Endothelial cell of umbilical vein (primary cell): ENCODE results near the gene GID4. TPM values are rescaled to one million over a fixed set of nuclear protein-coding genes. Genes with fewer than 3 reads are reported as not detected.

Experiments
- BruUV-seq: library from RNA; stranded (reverse); fragments of 400-500 nt; replicated peaks from 2 replicates; lab custom pipeline; 2021; lab: Mats Ljungman, UMichigan
- CTCF ChIA-PET: fragments of 300-600, 350-600 bp; sonication (Branson Sonifier 250); formaldehyde crosslinking; loops from one replicate; lab custom pipeline; 2021; ENCODE audit warnings: antibody characterized with exemption, inconsistent platforms; lab: Charles Lee
- POLR2A ChIA-PET: fragments of 300-600, 350-600 bp; sonication (Branson Sonifier 250); formaldehyde crosslinking; loops from one replicate; lab custom pipeline; 2021; ENCODE audit warnings: antibody characterized with exemption, inconsistent platforms; lab: Charles Lee
- DNase-seq: peaks from one replicate; pipeline ENCODE4 v3.0.0-alpha.2; 2011; ENCODE audit warnings: low read depth, low spot score
- FAIRE-seq: peaks from 2 replicates; lab custom pipeline; 2011; peaks lifted over from hg19 to GRCh38; lab: Jason Lieb, UNC
- H2AFZ ChIP-seq: 2 replicates; pipeline ENCODE4 v1.6.0; 2012; ENCODE audit warnings: low read depth, low read length, control low read depth, inconsistent platforms
- H3K27ac ChIP-seq: 2 replicates; pipeline ENCODE4 v1.5.1; 2011; ENCODE audit warnings: low read depth, mild to moderate bottlenecking, control low read depth, low read length, moderate library complexity; ENCODE audit not compliant: insufficient read depth
- H3K27me3 ChIP-seq, 2 experiments: 2 replicates each; pipeline versions ENCODE4 v1.6.0 to v1.6.1; 2011; ENCODE audit warnings: low read length in 2 of 2, mixed read lengths in 1 of 2; ENCODE audit not compliant: control insufficient read depth in 2 of 2, insufficient read depth in 2 of 2
- H3K36me3 ChIP-seq, 2 experiments: 2 replicates in 1 of 2; 3 replicates in 1 of 2; pipeline ENCODE4 v1.5.1; 2011; ENCODE audit warnings: low read length in 2 of 2, mild to moderate bottlenecking in 1 of 2, moderate library complexity in 1 of 2; ENCODE audit not compliant: control insufficient read depth in 2 of 2, insufficient read depth in 2 of 2; ENCODE audit errors: extremely low read depth in 1 of 2
- H3K4me1 ChIP-seq: 3 replicates; pipeline ENCODE4 v1.5.1; 2011; ENCODE audit warnings: mild to moderate bottlenecking, low read length; ENCODE audit not compliant: control insufficient read depth, insufficient read depth; ENCODE audit errors: extremely low read depth
- H3K4me2 ChIP-seq: 2 replicates; pipeline ENCODE4 v1.6.1; 2011; ENCODE audit warnings: low read length, control low read depth, mixed read lengths; ENCODE audit not compliant: insufficient read depth
- H3K4me3 ChIP-seq, 3 experiments: fragments of 200-600 bp in 1 of 3; sonication (generic), shearing (Covaris generic) in 1 of 3; replicated peaks in 1 of 3; 2 replicates each; pipeline ENCODE4 v1.5.1; 2011 to 2016; ENCODE audit warnings: control low read depth in 3 of 3, low read length in 3 of 3, mild to moderate bottlenecking in 2 of 3, inconsistent platforms in 1 of 3, low read depth in 1 of 3, moderate library complexity in 1 of 3; ENCODE audit not compliant: insufficient read depth in 1 of 3
- H3K79me2 ChIP-seq: 2 replicates; pipeline ENCODE4 v1.6.0; 2012; ENCODE audit warnings: low read length, inconsistent platforms; ENCODE audit not compliant: control insufficient read depth, insufficient read depth
- H3K9ac ChIP-seq: replicated peaks from 2 replicates; pipeline ENCODE3; 2011; ENCODE audit warnings: low read length, control low read depth; ENCODE audit not compliant: insufficient read depth; ENCODE audit errors: extremely low read depth
- H3K9me1 ChIP-seq: replicated peaks from 3 replicates; pipeline ENCODE4 v1.6.0; 2011; ENCODE audit warnings: mild to moderate bottlenecking, low read length; ENCODE audit not compliant: control insufficient read depth, insufficient read depth; ENCODE audit errors: extremely low read depth
- H3K9me3 ChIP-seq: replicated peaks from 2 replicates; pipeline ENCODE4 v1.5.1; 2012; ENCODE audit warnings: low read length, inconsistent platforms; ENCODE audit not compliant: control insufficient read depth, insufficient read depth
- H4K20me1 ChIP-seq: replicated peaks from 2 replicates; pipeline ENCODE3; 2011; ENCODE audit warnings: mild to moderate bottlenecking, low read length; ENCODE audit not compliant: control insufficient read depth, insufficient read depth; ENCODE audit errors: extremely low read depth
- EZH2 ChIP-seq: IDR thresholded peaks from 2 replicates; pipeline ENCODE4 v1.6.1; 2012; ENCODE audit warnings: borderline replicate concordance, low read depth, mild to moderate bottlenecking, moderate library complexity, low read length, inconsistent platforms; ENCODE audit not compliant: severe bottlenecking
- FOS ChIP-seq: IDR thresholded peaks from 2 replicates; pipeline ENCODE4 v1.6.1; 2011; ENCODE audit warnings: mild to moderate bottlenecking, low read length, moderate library complexity, borderline replicate concordance; ENCODE audit not compliant: insufficient read depth
- GATA2 ChIP-seq: IDR thresholded peaks from 2 replicates; pipeline ENCODE4 v1.7.0; 2011; ENCODE audit warnings: low read depth, mild to moderate bottlenecking, moderate library complexity, mixed read lengths, low read length; ENCODE audit not compliant: insufficient read length, insufficient read depth
- JUN ChIP-seq: IDR thresholded peaks from 2 replicates; pipeline ENCODE4 v1.6.1; 2011; ENCODE audit warnings: borderline replicate concordance, low read depth; ENCODE audit not compliant: insufficient read length, insufficient read depth
- MYC ChIP-seq: IDR thresholded peaks from one replicate; pipeline ENCODE4 v1.6.1; 2011; ENCODE audit warnings: mild to moderate bottlenecking, low read depth, low read length
- POLR2A ChIP-seq: IDR thresholded peaks from 2 replicates; pipeline ENCODE4 v1.6.1; 2012; ENCODE audit warnings: low read depth, mild to moderate bottlenecking, control low read depth, low read length
- POLR2AphosphoS5 ChIP-seq: IDR thresholded peaks from 2 replicates; pipeline ENCODE4 v1.6.1; 2012; ENCODE audit warnings: low read depth, mild to moderate bottlenecking, control low read depth, low read length, moderate library complexity; ENCODE audit not compliant: insufficient read depth
- dilution Hi-C: fragments of 300-500 bp; cut with MboI; formaldehyde crosslinking; loops from one replicate; pipeline ENCODE4 v1.15.0; 2019; ENCODE audit warnings: low sequenced_read_pairs; ENCODE audit not compliant: extremely low pct_ligation_motif_present
- intact Hi-C: fragments of 100-400 bp; cut with micrococcal nuclease; formaldehyde crosslinking; loops from one replicate; pipeline ENCODE4 v1.10.0; 2022
- polyA plus RNA-seq, 4 experiments: library from polyadenylated mRNA; depleted of rRNA in 3 of 4; stranded (reverse) in 3 of 4; unstranded in 1 of 4; fragments of >200 nt; gene quantifications; 2 replicates each; pipeline versions ENCODE4 v1.2.1 to v1.2.3, GENCODE V29; 2011 to 2012; ENCODE audit warnings: missing spikeins in 1 of 4
- total RNA-seq: library from RNA; stranded (reverse); gene quantifications from 2 replicates; pipeline ENCODE4 v1.2.3, GENCODE V29; 2021
- TF ChIP-seq, protein P1 (sequence below): IDR thresholded peaks from 2 replicates; pipeline ENCODE4 v1.6.1; 2011; ENCODE audit not compliant: insufficient read depth, insufficient read length
- TF ChIP-seq, protein P2 (sequence below), 2 donors: IDR thresholded peaks; 1 replicate in 1 of 2; 2 replicates in 1 of 2; pipeline ENCODE4 v1.5.1; 2011; ENCODE audit warnings: low read length in 2 of 2, mild to moderate bottlenecking in 2 of 2, moderate library complexity in 2 of 2, control low read depth in 1 of 2, inconsistent platforms in 1 of 2, low read depth in 1 of 2; ENCODE audit not compliant: insufficient read depth in 1 of 2; ENCODE audit errors: extremely low read depth in 1 of 2

GID4 gene
- total and polyA plus RNA-seq, 2 donors (not counting 3 experiments of a cell fraction or from before 2014, with no cell fraction given): 6.4 to 11.3 TPM

DNA sequence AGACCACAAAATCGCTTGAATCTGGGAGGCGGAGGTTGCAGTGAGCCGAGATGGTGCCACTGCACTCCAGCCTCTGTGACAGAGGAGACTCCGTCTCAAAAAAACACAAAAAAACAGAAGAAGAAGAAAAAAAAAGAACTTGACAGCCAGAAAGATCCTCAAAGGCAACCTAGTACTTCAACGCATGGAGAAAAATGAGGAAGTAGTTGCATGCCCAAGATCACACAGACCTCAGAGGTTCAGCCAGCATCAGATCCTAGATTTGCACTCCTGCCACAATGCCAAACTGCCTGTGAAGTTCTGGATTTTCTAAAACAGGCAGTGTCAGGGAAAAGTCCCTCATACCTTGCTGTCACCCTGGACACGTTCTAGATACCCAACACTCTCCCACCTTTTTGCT lies 1.7 kb upstream of the GID4 start:
- H3K27ac ChIP-seq: no peak overlapping the region
- H2AFZ ChIP-seq: no peak overlapping the region
- no TSS peak for BruUV-seq
- FAIRE-seq (no peak), DNase-seq (no peak)
- peaks cover 12% of the 10 kb centered on the region for H3K79me2 ChIP-seq
- no peak overlapping the region for H3K9ac ChIP-seq
- CTCF ChIA-PET: no interaction called here
- H3K27me3 ChIP-seq: no peaks in the 10 kb centered on the region
- peak overlapping the region; percentile 96 for H3K4me2 ChIP-seq
- no peaks in the 10 kb centered on the region for H3K36me3 ChIP-seq
- no peak overlapping the region for H3K4me3 ChIP-seq
- peaks cover 21% of the 10 kb centered on the region for H3K4me1 ChIP-seq
- H3K9me1 ChIP-seq: no peaks in the 10 kb centered on the region
- H4K20me1 ChIP-seq: no peaks in the 10 kb centered on the region
- intact Hi-C loops (no loop called here), dilution Hi-C loops (loop anchor here (25.0 kb wide), 1 partner anchor 150 kb away; no protein-coding TSS in a partner anchor)
- no peaks in the 10 kb centered on the region for H3K9me3 ChIP-seq
- POLR2A ChIA-PET: no interaction called here
- TF ChIP-seq, protein P1, sequence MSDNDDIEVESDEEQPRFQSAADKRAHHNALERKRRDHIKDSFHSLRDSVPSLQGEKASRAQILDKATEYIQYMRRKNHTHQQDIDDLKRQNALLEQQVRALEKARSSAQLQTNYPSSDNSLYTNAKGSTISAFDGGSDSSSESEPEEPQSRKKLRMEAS: no peak
- TF ChIP-seq, protein P2, sequence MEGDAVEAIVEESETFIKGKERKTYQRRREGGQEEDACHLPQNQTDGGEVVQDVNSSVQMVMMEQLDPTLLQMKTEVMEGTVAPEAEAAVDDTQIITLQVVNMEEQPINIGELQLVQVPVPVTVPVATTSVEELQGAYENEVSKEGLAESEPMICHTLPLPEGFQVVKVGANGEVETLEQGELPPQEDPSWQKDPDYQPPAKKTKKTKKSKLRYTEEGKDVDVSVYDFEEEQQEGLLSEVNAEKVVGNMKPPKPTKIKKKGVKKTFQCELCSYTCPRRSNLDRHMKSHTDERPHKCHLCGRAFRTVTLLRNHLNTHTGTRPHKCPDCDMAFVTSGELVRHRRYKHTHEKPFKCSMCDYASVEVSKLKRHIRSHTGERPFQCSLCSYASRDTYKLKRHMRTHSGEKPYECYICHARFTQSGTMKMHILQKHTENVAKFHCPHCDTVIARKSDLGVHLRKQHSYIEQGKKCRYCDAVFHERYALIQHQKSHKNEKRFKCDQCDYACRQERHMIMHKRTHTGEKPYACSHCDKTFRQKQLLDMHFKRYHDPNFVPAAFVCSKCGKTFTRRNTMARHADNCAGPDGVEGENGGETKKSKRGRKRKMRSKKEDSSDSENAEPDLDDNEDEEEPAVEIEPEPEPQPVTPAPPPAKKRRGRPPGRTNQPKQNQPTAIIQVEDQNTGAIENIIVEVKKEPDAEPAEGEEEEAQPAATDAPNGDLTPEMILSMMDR (IDR thresholded peaks at IDR 0.05; ENCODE audit: extremely low read depth in 1 of 2, insufficient read depth in 1 of 2, low read depth in 1 of 2, low read length in 2 of 2): no peak
- TF ChIP-seq EZH2 (no peak), POLR2AphosphoS5 (no peak), GATA2 (no peak), POLR2A (no peak), FOS (no peak), MYC (no peak), JUN (no peak)
